C4-2B (cell line): ENCODE measurements around the gene CHI3L1.

Experiments used
- CTCF ChIP-seq: fragments of 450-650 bp; conservative IDR thresholded peaks from 2 replicates; pipeline ENCODE4 v1.5.1; 2017; ENCODE audit warnings: mild to moderate bottlenecking
- ZFX ChIP-seq: fragments of 450-650 bp; IDR thresholded peaks from 2 replicates; pipeline ENCODE4 v1.6.1; 2017

DNA sequence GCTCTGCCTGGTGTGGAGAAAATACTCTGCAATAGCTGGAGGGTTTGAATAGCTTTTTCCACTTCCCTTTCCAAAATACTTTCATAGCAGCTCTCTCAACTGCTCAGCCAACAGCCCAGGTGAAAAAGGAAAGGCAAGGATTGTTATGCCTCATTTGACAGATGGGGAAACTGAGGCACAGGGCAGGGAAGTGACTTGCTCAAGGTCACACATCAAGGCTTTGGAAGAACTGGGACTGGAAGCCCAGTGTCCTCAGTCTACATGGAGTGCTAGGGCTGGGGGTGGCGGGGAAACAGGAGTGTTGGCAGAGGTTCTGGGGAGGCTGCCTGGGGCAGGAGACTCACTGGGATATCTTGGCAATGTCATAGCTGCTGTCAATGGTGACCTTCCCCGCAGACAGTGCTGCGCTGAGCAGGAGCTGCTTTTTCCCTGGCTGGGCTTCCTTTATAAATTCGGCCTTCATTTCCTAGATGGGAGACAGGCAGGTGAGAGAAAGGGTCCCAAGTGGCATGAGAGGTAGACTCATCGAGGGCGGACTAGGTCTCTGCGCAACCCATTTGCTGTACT lies 4.0 kb downstream of the CHI3L1 start:
- TF ChIP-seq CTCF (no peak), ZFX (no peak)
